GM12878 (cell line): Measurements from ENCODE around the gene RRM2. TPM values are rescaled to one million over a fixed set of nuclear protein-coding genes. Genes with fewer than 3 reads are reported as not detected.

Experiments used
- ATAC-seq: fragments of 200-7000 bp; cut with Tn5 transposase; 3 replicates; pipeline ENCODE4 v1.9.1; 2020; ENCODE audit warnings: mild to moderate bottlenecking, moderate library complexity
- BruUV-seq: library from RNA; stranded (reverse); fragments of 400-500 nt; replicated peaks from 2 replicates; lab custom pipeline; 2021; lab: Mats Ljungman, UMichigan
- CTCF ChIA-PET: fragments of 300-600 bp; sonication (Branson Sonifier 250); formaldehyde crosslinking; extraction: SDS; loops from one replicate; lab custom pipeline; 2021; ENCODE audit warnings: inconsistent platforms; lab: Yijun Ruan, JAX
- POLR2A ChIA-PET: fragments of 350-600 bp; formaldehyde crosslinking; extraction: SDS; loops from one replicate; lab custom pipeline; 2021; ENCODE audit warnings: inconsistent platforms; lab: Charles Lee
- RAD21 ChIA-PET: fragments of 300-600 bp; sonication (Branson Sonifier 250); formaldehyde crosslinking; loops from one replicate; lab custom pipeline; 2023; ENCODE audit warnings: antibody characterized with exemption; ENCODE audit not compliant: unreplicated experiment; lab: Charles Lee
- SMC1A ChIA-PET: fragments of 300-600 bp; sonication (Branson Sonifier 250); formaldehyde crosslinking; loops from one replicate; lab custom pipeline; 2023; ENCODE audit not compliant: unreplicated experiment, uncharacterized antibody; lab: Charles Lee
- DNase-seq: peaks from one replicate; pipeline ENCODE4 v3.0.0-alpha.2; 2011; ENCODE audit warnings: low read depth, low spot score
- FAIRE-seq: peaks from 3 replicates; lab custom pipeline; 2011; peaks lifted over from hg19 to GRCh38; lab: Jason Lieb, UNC
- H2AFZ ChIP-seq: 2 replicates; pipeline ENCODE4 v1.6.0; 2011; ENCODE audit warnings: low read depth, low read length, control low read depth; ENCODE audit not compliant: control insufficient read depth
- H3K27ac ChIP-seq: 2 replicates; pipeline ENCODE4 v1.5.1; 2011; ENCODE audit warnings: control low read depth; ENCODE audit not compliant: control insufficient read depth, insufficient read depth
- H3K27me3 ChIP-seq, 2 experiments: replicated peaks in 1 of 2; 2 replicates each; pipeline versions ENCODE4 v1.6.0 to v1.6.1; 2011; ENCODE audit warnings: low read length in 1 of 2; ENCODE audit not compliant: control insufficient read depth in 2 of 2, insufficient read depth in 2 of 2
- H3K36me3 ChIP-seq, 2 experiments: 2 replicates each; pipeline ENCODE4 v1.5.1; 2011; ENCODE audit warnings: low read length in 1 of 2; ENCODE audit not compliant: control insufficient read depth in 2 of 2, insufficient read depth in 2 of 2
- H3K4me1 ChIP-seq: 2 replicates; pipeline ENCODE4 v1.6.1; 2011; ENCODE audit warnings: mild to moderate bottlenecking, low read length, moderate library complexity, mixed read lengths; ENCODE audit not compliant: control insufficient read depth, insufficient read depth
- H3K4me2 ChIP-seq: 2 replicates; pipeline ENCODE4 v1.6.0; 2011; ENCODE audit warnings: control low read depth; ENCODE audit not compliant: control insufficient read depth, insufficient read depth
- H3K4me3 ChIP-seq: fragments of 200-600 bp; sonication (generic); 2 replicates; pipeline ENCODE4 v1.5.1; 2016
- H3K79me2 ChIP-seq: 2 replicates; pipeline ENCODE4 v1.6.0; 2011; ENCODE audit warnings: low read length; ENCODE audit not compliant: control insufficient read depth, insufficient read depth
- H3K9ac ChIP-seq: 2 replicates; pipeline ENCODE4 v1.8.0; 2011; ENCODE audit warnings: low read length, control low read depth, mixed read lengths; ENCODE audit not compliant: control insufficient read depth, insufficient read depth
- H3K9me3 ChIP-seq: replicated peaks from 3 replicates; pipeline ENCODE4 v1.5.1; 2011; ENCODE audit warnings: mild to moderate bottlenecking, low read length; ENCODE audit not compliant: control insufficient read depth, insufficient read depth
- H4K20me1 ChIP-seq: 2 replicates; pipeline ENCODE4 v1.6.0; 2011; ENCODE audit not compliant: control insufficient read depth, insufficient read depth
- ATF7 ChIP-seq: fragments of 450-650 bp; IDR thresholded peaks from 2 replicates; pipeline ENCODE4 v1.6.1; 2016; ENCODE audit warnings: low read depth, mild to moderate bottlenecking
- CBX3 ChIP-seq: fragments of 200-600 bp; sonication (generic); IDR thresholded peaks from 2 replicates; pipeline ENCODE4 v1.6.1; 2016; ENCODE audit warnings: low read depth, borderline replicate concordance
- E2F8 ChIP-seq: fragments of 450-650 bp; IDR thresholded peaks from 2 replicates; pipeline ENCODE4 v1.6.1; 2018; ENCODE audit warnings: mild to moderate bottlenecking, low read depth, moderate library complexity; ENCODE audit not compliant: partially characterized antibody
- EGR1 ChIP-seq, 2 experiments: IDR thresholded peaks; 1 replicate in 1 of 2; 2 replicates in 1 of 2; pipeline ENCODE4 v1.6.1; 2011 to 2012; ENCODE audit warnings: low read depth in 2 of 2, low read length in 2 of 2, borderline replicate concordance in 1 of 2, mild to moderate bottlenecking in 1 of 2, moderate library complexity in 1 of 2
- HSF1 ChIP-seq: fragments of 150-350 bp; IDR thresholded peaks from 2 replicates; pipeline ENCODE4 v1.6.1; 2014; ENCODE audit warnings: mild to moderate bottlenecking, low read depth, low read length
- JUND ChIP-seq: IDR thresholded peaks from 2 replicates; pipeline ENCODE4 v1.6.1; 2012; ENCODE audit warnings: low read depth, mild to moderate bottlenecking, low read length, improper control_type of control experiment, moderate library complexity
- NFYA ChIP-seq: IDR thresholded peaks from 2 replicates; pipeline ENCODE4 v1.6.1; 2011; ENCODE audit warnings: low read depth, mild to moderate bottlenecking, low read length, improper control_type of control experiment, borderline replicate concordance
- NRF1 ChIP-seq: conservative IDR thresholded peaks from 2 replicates; pipeline ENCODE4 v1.6.1; 2011; ENCODE audit warnings: mild to moderate bottlenecking, low read depth, low read length, improper control_type of control experiment
- PBX3 ChIP-seq: IDR thresholded peaks from 2 replicates; pipeline ENCODE4 v1.6.1; 2011; ENCODE audit warnings: mild to moderate bottlenecking, low read depth, low read length, moderate library complexity; ENCODE audit not compliant: insufficient replicate concordance
- POLR2AphosphoS5 ChIP-seq: IDR thresholded peaks from 2 replicates; pipeline ENCODE4 v1.6.1; 2011; ENCODE audit warnings: mild to moderate bottlenecking, low read length, inconsistent platforms
- SPI1 ChIP-seq: IDR thresholded peaks from 2 replicates; pipeline ENCODE4 v1.6.1; 2011; ENCODE audit warnings: low read depth, mild to moderate bottlenecking, low read length, moderate library complexity, borderline replicate concordance; ENCODE audit not compliant: insufficient read depth
- TARDBP ChIP-seq: IDR thresholded peaks from 2 replicates; pipeline ENCODE4 v1.6.1; 2016; ENCODE audit warnings: borderline replicate concordance
- TBL1XR1 ChIP-seq: IDR thresholded peaks from 2 replicates; pipeline ENCODE4 v1.6.1; 2012; ENCODE audit warnings: low read depth, low read length, improper control_type of control experiment
- USF2 ChIP-seq: IDR thresholded peaks from 2 replicates; pipeline ENCODE4 v1.6.1; 2011; ENCODE audit warnings: low read depth, low read length, improper control_type of control experiment, borderline replicate concordance
- WGBS: methylation state at CpG from one replicate; pipeline ENCODE4 v1.1.6; 2016; ENCODE audit warnings: low lambda C conversion rate; ENCODE audit not compliant: insufficient replicate concordance, insufficient coverage; ENCODE audit errors: missing lambda C conversion rate; 5-methylcytosine and 5-hydroxymethylcytosine counted together
- in situ Hi-C: fragments of 300-500 bp; cut with MboI; formaldehyde crosslinking; loops from 9 replicates; pipeline ENCODE4 v1.14.3; 2018; ENCODE audit warnings: mixed read lengths
- intact Hi-C: fragments of 100-400 bp; cut with micrococcal nuclease; formaldehyde crosslinking; loops from one replicate; pipeline ENCODE4 v1.14.2; 2022; ENCODE audit not compliant: unreplicated experiment
- polyA plus RNA-seq, 11 experiments: library from polyadenylated mRNA; depleted of rRNA in 4 of 11; unstranded in 6 of 11; stranded (reverse) in 5 of 11; fragments of >200 nt; fragmentation: Nextera tagmentation in 4 of 11; fragmentation: Illumina TruSeq in 1 of 11; extraction: Ambion mirVana in 4 of 11; extraction: Trizol in 1 of 11; gene quantifications; 1 replicate in 1 of 11; 2 replicates in 10 of 11; pipeline versions ENCODE4 v1.2.1 to v1.2.3, GENCODE V29; 2011 to 2016; ENCODE audit warnings: inconsistent platforms in 2 of 11, missing spikeins in 2 of 11, low read depth in 1 of 11
- total RNA-seq, 4 experiments: library from RNA; depleted of rRNA in 3 of 4; stranded (reverse); fragments of >200 nt in 3 of 4; fragmentation: Illumina TruSeq in 1 of 4; extraction: Trizol in 1 of 4; gene quantifications; 2 replicates each; pipeline versions ENCODE4 v1.2.1 to v1.2.3, GENCODE V29; 2013 to 2021

The RRM2 gene
- total and polyA plus RNA-seq, 10 of the 15 experiments (the other 5 are each of a cell fraction or from before 2014, with no cell fraction given) = 54.4 to 771 (median 159) TPM

- intact Hi-C loops = loop anchor here (1.0 kb wide), 2 partner anchors 267 to 293 kb away; no protein-coding TSS in a partner anchor
- ChIA-PET RAD21 (interaction anchor here (0.9 to 4.2 kb wide), 3 partner anchors 18 to 292 kb away, joined by 3 to 26 read pairs (median 24); no protein-coding TSS in a partner anchor), CTCF (interaction anchor here (0.5 to 6.8 kb wide), 11 partner anchors 9 to 542 kb away, joined by 3 to 63 read pairs (median 4); no protein-coding TSS in a partner anchor), POLR2A (no interaction called here), SMC1A (interaction anchor here (0.5 to 4.9 kb wide), 5 partner anchors 13 to 573 kb away, joined by 3 to 47 read pairs (median 3); no protein-coding TSS in a partner anchor)
- Histone ChIP-seq H3K4me3 (no peak overlapping the region), H3K27me3 (no peaks in the 10 kb centered on the region), H3K79me2 (no peaks in the 10 kb centered on the region), H4K20me1 (no peaks in the 10 kb centered on the region), H3K4me1 (no peaks in the 10 kb centered on the region), H3K4me2 (no peak overlapping the region), H3K9ac (no peak overlapping the region), H3K27ac (no peak overlapping the region), H3K36me3 (peaks cover 0 to 27% of the 10 kb centered on the region in 2 experiments; a peak in 3 of 4 replicates), H2AFZ (no peak overlapping the region), H3K9me3 (no peaks in the 10 kb centered on the region)
- no TSS peak for BruUV-seq
- WGBS = 95% methylated on average over 11 of the region's 11 CpGs
- ATAC-seq (no peak), DNase-seq (no peak), FAIRE-seq (no peak)
- in situ Hi-C loops = no loop called here
- TF ChIP-seq EGR1 (IDR thresholded peaks at IDR 0.05; ENCODE audit: borderline replicate concordance in 1 of 2, low read depth in 2 of 2, low read length in 2 of 2) = no peak
- TF ChIP-seq PBX3 = no peak
- no peak for TF ChIP-seq SPI1
- no peak for TF ChIP-seq E2F8
- no peak for TF ChIP-seq TARDBP
- no peak for TF ChIP-seq HSF1
- TF ChIP-seq NFYA = no peak
- no peak for TF ChIP-seq ATF7
- TF ChIP-seq NRF1 = no peak
- TF ChIP-seq JUND = no peak
- no peak for TF ChIP-seq TBL1XR1
- no peak for TF ChIP-seq POLR2AphosphoS5
- no peak for TF ChIP-seq CBX3
- TF ChIP-seq USF2 = no peak
Observed at GRCh38 chr2:10142640-10142965, 20.1 kb downstream of the RRM2 start.
